Tibial nerve (tissue), 4 donors: Measurements from ENCODE around the gene DAB1. TPM values are rescaled to one million over a fixed set of nuclear protein-coding genes. Genes with fewer than 3 reads are reported as not detected.

Source experiments
- DNase-seq, 2 donors: peaks; one replicate each; pipeline ENCODE4 v3.0.0-alpha.2; 2019; ENCODE audit warnings: low spot score in 2 of 2
- H3K27ac ChIP-seq, 4 donors: fragments of 200-600 bp; sonication (generic) in 3 of 4; one replicate each; pipeline ENCODE4 v1.5.1; 2017 to 2019; ENCODE audit warnings: mild to moderate bottlenecking in 1 of 4
- H3K27me3 ChIP-seq, 2 donors: fragments of 200-600 bp; sonication (generic) in 1 of 2; one replicate each; pipeline versions ENCODE4 v1.5.1 to v1.6.0; 2017 to 2019
- H3K36me3 ChIP-seq, 3 donors: fragments of 200-600 bp; sonication (generic); one replicate each; pipeline ENCODE4 v1.5.1; 2018 to 2019
- H3K4me1 ChIP-seq, 4 donors: fragments of 200-600 bp; sonication (generic) in 3 of 4; one replicate each; pipeline ENCODE4 v1.5.1; 2017 to 2019
- H3K4me3 ChIP-seq, 4 donors: fragments of 200-600 bp; sonication (generic) in 3 of 4; one replicate each; pipeline ENCODE4 v1.5.1; 2017 to 2019; ENCODE audit warnings: mild to moderate bottlenecking in 1 of 4, moderate library complexity in 1 of 4
- H3K9me3 ChIP-seq, 4 donors: fragments of 200-600 bp; sonication (generic) in 3 of 4; one replicate each; pipeline ENCODE4 v1.5.1; 2017 to 2019
- CTCF ChIP-seq, 5 experiments: fragments of 200-600 bp in 3 of 5; fragments of 450-650 bp in 2 of 5; sonication (generic) in 3 of 5; IDR thresholded peaks; one replicate each; pipeline ENCODE4 v1.5.1; 2016 to 2019; ENCODE audit warnings: antibody characterized with exemption in 5 of 5, mild to moderate bottlenecking in 3 of 5, moderate library complexity in 2 of 5
- EP300 ChIP-seq, 2 donors: sonication (generic); formaldehyde crosslinking; IDR thresholded peaks; one replicate each; pipeline ENCODE4 v1.6.1; 2017; ENCODE audit warnings: antibody characterized with exemption in 2 of 2, mild to moderate bottlenecking in 1 of 2
- POLR2A ChIP-seq, 2 donors: fragments of 450-650 bp; IDR thresholded peaks; one replicate each; pipeline ENCODE4 v1.6.1; 2017; ENCODE audit warnings: antibody characterized with exemption in 2 of 2, mild to moderate bottlenecking in 2 of 2, moderate library complexity in 2 of 2
- WGBS, 2 donors: methylation state at CpG; one replicate each; pipeline ENCODE4 v1.1.5; 2018; 5-methylcytosine and 5-hydroxymethylcytosine counted together
- total RNA-seq, 4 donors: library from RNA; depleted of rRNA; stranded (reverse); fragments of >200 nt; gene quantifications; one replicate each; pipeline ENCODE4 v1.1.0, GENCODE V29; 2016

DAB1 gene
- total RNA-seq, 4 donors from 2014 or later: 4.0 to 8.3 (median 4.4) TPM

GRCh38 chr1:57393058-57393584 is 30.7 kb downstream of the DAB1 start:
- Histone ChIP-seq H3K36me3 (no peaks in the 10 kb centered on the region), H3K9me3 (no peaks in the 10 kb centered on the region), H3K4me1 (no peaks in the 10 kb centered on the region), H3K27ac (no peak overlapping the region), H3K27me3 (no peaks in the 10 kb centered on the region), H3K4me3 (no peak overlapping the region)
- TF ChIP-seq CTCF (IDR thresholded peaks at IDR 0.05) (no peak), EP300 (IDR thresholded peaks at IDR 0.05) (no peak), POLR2A (IDR thresholded peaks at IDR 0.05) (no peak)
- DNase-seq: no peak
- 82 to 85% methylated on average over 6 of the region's 6 CpGs for WGBS, 2 donors

- no peak overlapping the region for H3K27ac ChIP-seq
- no peak for DNase-seq
- H3K9me3 ChIP-seq: no peaks in the 10 kb centered on the region
- no peak overlapping the region for H3K4me3 ChIP-seq
- H3K4me1 ChIP-seq: no peaks in the 10 kb centered on the region
- H3K36me3 ChIP-seq: no peaks in the 10 kb centered on the region
- WGBS, 2 donors: 37 to 50% methylated on average over 1 of the region's 1 CpG
- no peak for TF ChIP-seq CTCF (IDR thresholded peaks at IDR 0.05)
- no peak for TF ChIP-seq POLR2A (IDR thresholded peaks at IDR 0.05)
- TF ChIP-seq EP300 (IDR thresholded peaks at IDR 0.05): no peak
- no peaks in the 10 kb centered on the region for H3K27me3 ChIP-seq
These were observed 38.5 kb downstream of the DAB1 start for GRCh38 chr1:57385336-57385735.

GRCh38 chr1:57384901-57385300 is 39.0 kb downstream of the DAB1 start:
- Histone ChIP-seq H3K27me3 (no peaks in the 10 kb centered on the region), H3K9me3 (no peaks in the 10 kb centered on the region)

GRCh38 chr1:57384284-57384683 is 39.6 kb downstream of the DAB1 start:
- H3K27ac ChIP-seq: no peak overlapping the region
- DNase-seq: no peak
- H3K4me1 ChIP-seq: no peaks in the 10 kb centered on the region
- no peak for TF ChIP-seq CTCF (IDR thresholded peaks at IDR 0.05)
- no peak for TF ChIP-seq POLR2A (IDR thresholded peaks at IDR 0.05)
- no peak for TF ChIP-seq EP300 (IDR thresholded peaks at IDR 0.05)
- H3K9me3 ChIP-seq: no peaks in the 10 kb centered on the region
- no peaks in the 10 kb centered on the region for H3K36me3 ChIP-seq
- WGBS, 2 donors: 77 to 80% methylated on average over 4 of the region's 4 CpGs
- H3K27me3 ChIP-seq: no peaks in the 10 kb centered on the region
- H3K4me3 ChIP-seq: no peak overlapping the region

More at GRCh38 chr1:57384901-57385300, 39.0 kb downstream of the DAB1 start:
- H3K36me3 ChIP-seq: no peaks in the 10 kb centered on the region
- H3K27ac ChIP-seq: no peak overlapping the region
- 37 to 61% methylated on average over 1 of the region's 1 CpG for WGBS, 2 donors
- TF ChIP-seq EP300 (IDR thresholded peaks at IDR 0.05) (no peak), POLR2A (IDR thresholded peaks at IDR 0.05) (no peak), CTCF (IDR thresholded peaks at IDR 0.05) (no peak)
- no peak for DNase-seq
- no peaks in the 10 kb centered on the region for H3K4me1 ChIP-seq
- no peak overlapping the region for H3K4me3 ChIP-seq

- 19 to 49% methylated on average over 2 of the region's 2 CpGs for WGBS, 2 donors
- H3K9me3 ChIP-seq: no peaks in the 10 kb centered on the region
- H3K36me3 ChIP-seq: no peaks in the 10 kb centered on the region
- H3K27ac ChIP-seq: no peak overlapping the region
- no peaks in the 10 kb centered on the region for H3K4me1 ChIP-seq
- no peak for DNase-seq
- no peak overlapping the region for H3K4me3 ChIP-seq
- H3K27me3 ChIP-seq: no peaks in the 10 kb centered on the region
- no peak for TF ChIP-seq EP300 (IDR thresholded peaks at IDR 0.05)
These were observed 42.0 kb downstream of the DAB1 start for GRCh38 chr1:57381871-57382270.

GRCh38 chr1:57381426-57381825 is 42.4 kb downstream of the DAB1 start:
- Histone ChIP-seq H3K4me1 (no peaks in the 10 kb centered on the region), H3K9me3 (no peaks in the 10 kb centered on the region), H3K36me3 (no peaks in the 10 kb centered on the region), H3K4me3 (no peak overlapping the region), H3K27me3 (no peaks in the 10 kb centered on the region), H3K27ac (no peak overlapping the region)
- no peak for DNase-seq
- TF ChIP-seq EP300 (IDR thresholded peaks at IDR 0.05) (no peak), CTCF (IDR thresholded peaks at IDR 0.05) (no peak), POLR2A (IDR thresholded peaks at IDR 0.05) (no peak)
- WGBS, 2 donors: 87 to 91% methylated on average over 4 of the region's 4 CpGs
